NCI-H2196 treated with DMSO at 0.1 percent for 48 hours (cell line): Measurements from ENCODE around the gene SESTD1.
"Not testable (repeated sequence)": the region's sequence is repeated elsewhere in the genome, so short reads cannot be mapped to it uniquely, and the experiment has no call there.

ENCODE experiments used
- DNase-seq: peaks from one replicate; lab custom pipeline; 2025; ENCODE audit not compliant: unreplicated experiment; lab: John Stamatoyannopoulos, UW

The SESTD1 gene

DNA sequence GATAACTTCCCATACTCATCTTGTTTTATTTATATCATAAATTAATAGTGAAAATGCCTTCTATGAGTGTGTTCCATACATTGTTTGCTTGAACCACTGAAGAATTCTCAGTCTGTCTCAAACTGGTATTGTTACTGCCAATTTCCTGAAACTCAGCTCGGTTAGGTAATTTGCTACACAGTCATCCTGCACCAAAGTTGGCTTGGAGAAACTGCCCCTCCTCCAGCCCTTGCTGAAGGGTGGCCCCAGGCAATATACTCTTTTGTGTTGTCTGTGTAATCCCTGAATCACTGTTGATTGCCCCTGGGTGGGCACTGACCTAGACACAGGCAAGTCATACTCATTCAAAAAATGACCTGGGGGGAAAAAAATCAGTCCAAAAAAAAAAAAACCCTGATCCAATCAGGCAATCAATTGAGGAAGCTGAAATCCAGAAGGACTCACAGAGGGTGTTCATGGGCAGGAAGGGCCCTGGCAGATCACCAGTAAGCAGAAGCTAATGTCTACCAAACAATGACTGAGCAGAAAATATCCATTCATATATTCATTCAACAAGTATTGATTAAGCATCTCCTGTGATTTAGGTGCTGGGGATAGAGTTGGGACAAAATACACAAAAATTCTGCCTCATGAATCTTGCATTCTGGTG lies 3.8 kb upstream of the SESTD1 start:
- DNase-seq, result peak; percentile 50

DNA sequence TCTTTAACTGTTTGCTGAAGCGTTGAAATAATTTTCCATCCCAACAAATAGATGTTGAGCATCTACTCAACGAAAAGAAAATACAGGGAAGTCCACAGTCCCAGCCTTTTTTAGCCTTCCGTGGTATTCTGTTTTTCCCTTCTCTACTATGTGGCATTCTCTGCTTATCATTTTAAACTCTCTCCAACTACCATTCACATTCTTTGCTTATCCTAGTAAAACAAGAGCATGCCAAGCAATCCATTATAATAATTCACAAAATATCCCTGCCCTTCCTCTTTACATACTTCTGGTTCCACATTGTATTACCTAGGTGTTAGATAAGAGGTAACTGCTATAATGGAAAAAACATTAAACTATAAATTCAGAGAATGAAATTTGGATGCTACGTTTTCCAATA lies 1.6 kb upstream of the SESTD1 start:
- no peak for DNase-seq

DNA sequence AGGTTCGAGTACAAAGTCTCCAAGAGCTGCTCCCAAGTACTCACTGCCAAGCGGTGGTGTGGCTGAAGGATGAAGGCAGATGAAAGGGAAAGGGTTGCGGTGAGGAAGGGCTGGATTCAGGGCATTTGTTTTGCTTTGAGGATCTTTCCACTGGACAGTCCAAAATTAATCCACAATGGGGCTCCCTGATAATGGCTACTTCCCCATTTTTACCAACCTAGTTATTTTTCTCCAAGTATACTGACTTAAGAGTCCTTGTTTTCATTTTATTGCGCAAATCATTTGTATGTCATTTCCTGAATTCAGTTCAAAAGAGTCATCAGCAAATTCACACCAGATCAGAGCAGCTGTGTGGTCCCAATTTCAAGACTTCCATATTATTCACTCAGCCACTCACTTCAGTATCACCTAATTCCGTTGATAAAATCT lies 464 bp upstream of the SESTD1 start:
- DNase-seq, result no peak

DNA sequence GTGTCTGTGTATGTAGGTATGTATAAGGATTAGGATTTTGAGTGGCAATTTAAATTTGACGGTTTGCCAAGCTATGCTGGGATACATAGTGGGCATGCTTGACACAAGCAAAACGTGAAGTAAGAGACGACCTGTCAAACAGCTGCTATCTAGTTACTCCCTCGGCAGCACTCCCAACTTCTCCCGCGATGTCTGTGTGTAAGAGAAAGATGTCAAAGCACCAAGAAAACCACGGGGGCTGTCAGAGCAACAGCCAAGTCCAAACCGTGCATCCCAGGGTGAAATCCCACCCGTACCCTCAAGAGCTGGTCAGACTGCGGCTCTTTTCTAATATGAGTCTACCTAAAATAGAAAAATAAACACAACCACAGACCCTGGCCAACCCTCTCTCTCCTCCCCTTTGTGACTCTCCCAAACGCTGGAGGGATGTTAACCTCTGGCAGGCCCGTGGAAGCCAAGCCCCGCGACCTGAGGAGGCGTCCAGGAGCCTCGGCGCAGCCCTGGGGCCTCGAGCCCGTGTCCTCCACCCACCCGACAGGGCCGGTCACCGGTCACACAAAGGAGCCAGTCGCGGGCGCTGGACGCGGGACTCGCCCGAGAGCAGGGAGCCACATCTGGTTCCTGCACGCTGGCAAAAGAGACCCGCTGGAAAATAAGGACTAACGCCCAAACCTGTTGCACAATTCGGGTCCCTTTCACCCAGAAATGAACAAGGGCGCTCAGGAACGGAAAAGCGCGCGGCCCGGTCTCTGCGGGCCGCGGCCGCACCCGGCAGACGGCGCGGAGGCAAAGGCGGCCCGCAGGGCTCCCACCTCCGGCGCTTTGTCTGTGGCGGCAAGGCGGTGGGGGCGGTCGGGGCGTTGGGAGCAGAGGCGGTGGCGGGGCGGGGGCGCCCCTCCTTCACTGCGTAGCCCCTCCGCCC lies 925 bp downstream of the SESTD1 start:
- DNase-seq, result no peak

DNA sequence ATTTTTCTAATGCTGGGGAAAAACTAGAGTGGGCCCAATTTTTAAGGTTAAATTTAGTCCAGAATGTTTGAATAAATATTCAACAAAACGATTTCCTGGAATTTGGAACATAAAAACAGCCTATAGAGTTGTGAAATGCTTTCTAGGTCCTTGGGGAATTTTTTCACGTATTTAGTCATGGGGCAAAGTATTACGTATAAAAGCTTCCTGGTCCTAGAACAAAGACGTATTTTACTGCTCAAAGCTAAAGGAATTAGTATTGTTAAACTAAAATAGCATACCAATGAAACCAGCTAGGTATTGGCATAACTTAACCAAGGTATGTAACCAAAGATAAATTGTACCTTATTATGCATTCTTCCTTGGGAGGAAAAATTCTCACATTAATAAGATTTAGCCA lies 1.6 kb downstream of the SESTD1 start:
- no peak for DNase-seq

DNA sequence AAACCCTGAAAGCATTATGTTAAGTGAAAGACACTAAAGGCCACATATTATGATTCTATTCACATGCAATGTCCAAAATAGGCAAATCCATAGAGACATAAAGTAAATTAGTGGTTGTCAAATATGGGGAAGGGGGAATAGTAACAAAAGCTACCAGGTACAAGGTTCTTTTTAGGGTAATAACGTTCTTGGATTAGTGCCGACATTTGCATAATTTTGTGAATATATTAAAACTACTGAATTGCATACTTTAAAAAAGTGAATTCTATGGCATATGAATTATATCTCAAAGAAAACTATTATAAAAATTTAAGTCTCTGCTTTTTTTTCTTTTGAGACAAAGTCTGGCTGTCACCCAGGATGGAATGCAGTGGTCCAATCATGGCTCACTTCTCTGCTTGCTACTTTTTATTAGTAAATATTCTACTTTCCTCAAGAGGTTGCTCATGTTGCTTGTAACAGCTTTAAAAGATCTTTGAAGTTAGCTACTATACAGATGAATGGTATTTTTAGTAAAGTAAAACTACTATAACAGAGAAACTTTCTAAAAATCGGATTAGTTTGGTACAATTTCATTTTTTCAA lies 2.5 kb downstream of the SESTD1 start:
- no peak for DNase-seq

DNA sequence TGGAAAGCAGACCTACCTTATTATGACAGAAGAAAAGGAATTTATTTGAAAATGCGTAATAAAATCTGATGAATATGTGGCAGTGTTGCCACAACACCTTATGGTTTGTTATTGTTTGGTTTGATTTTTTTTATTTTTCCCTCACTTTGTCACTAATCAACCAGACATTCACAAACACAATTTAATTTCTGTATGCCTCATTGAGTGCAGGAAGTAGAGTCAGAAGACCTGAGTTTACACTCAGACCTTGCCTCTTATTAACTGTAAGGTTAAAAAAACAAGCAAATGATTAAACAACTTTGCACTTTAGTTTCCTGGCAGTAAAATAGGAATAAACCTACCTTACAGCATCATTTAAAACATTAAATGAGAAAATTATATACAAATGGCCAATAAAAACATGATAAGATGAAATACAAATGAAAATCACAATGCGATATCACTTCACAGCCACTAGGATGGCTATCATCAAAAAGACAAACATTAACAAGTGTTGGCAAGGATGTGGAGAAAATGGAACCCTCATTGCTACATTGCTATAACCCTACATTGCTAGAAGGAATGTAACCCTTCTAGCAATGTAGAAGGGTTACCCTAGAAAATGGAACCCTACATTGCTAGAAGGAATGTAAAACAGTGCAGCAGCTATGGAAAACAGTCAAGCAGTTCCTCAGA lies 3.3 kb downstream of the SESTD1 start:
- no peak for DNase-seq

DNA sequence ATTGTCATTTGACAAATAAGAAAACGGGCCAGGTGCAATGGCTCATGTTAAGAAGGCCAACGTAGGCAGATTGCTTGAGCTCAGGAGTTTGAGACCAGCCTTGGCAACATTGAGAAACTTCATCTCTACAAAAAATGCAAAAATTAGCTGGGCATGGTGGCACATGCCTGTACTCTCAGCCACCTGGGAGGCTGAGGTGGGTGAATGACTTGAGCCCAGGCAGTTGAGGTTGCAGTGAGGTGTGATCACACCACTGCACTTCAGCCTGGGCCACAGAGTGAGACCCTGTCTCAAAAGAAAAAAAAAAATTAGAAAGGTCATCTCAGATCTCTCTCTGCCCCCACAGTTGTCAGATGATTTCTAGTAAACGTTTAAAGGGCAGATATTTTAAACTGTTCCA lies 4.4 kb downstream of the SESTD1 start:
- no peak for DNase-seq

DNA sequence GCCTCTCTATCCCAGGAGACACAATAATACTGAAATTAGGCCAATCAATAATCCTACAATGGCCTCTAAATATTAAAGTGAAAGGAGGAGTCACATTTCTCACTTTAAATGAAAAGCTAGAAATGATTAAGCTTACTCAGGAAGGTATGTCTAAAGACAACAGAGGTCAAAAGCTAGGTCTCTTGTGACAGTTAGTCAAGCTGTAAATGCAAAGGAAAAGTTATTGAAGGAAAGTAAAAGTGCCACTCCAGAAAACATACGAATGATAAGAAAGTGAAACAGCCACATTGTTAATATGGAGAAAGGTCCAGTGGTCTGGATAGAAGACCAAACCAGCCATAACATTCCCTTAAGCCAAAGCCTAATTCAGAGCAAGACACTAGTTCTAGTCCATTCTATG lies 9.5 kb downstream of the SESTD1 start:
- no peak for DNase-seq

DNA sequence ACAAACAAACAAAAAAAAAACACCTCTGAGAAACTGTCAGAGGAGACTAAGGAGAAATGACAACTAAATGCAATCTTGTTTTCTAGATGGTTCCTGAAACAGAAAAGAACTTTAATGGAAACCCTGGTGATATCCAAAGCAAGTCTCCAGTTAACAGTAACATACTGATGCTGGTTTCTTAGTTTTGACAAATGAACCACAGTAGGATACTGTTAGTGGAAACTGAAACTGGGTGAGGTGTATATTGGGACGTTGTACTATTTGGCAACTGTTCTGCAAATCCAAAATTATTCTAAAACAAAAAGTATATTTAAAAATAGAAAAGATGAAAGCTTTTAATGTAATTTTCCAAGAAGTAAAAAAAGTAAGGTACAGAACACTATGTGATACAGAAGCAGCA lies 11.4 kb downstream of the SESTD1 start:
- no peak for DNase-seq

DNA sequence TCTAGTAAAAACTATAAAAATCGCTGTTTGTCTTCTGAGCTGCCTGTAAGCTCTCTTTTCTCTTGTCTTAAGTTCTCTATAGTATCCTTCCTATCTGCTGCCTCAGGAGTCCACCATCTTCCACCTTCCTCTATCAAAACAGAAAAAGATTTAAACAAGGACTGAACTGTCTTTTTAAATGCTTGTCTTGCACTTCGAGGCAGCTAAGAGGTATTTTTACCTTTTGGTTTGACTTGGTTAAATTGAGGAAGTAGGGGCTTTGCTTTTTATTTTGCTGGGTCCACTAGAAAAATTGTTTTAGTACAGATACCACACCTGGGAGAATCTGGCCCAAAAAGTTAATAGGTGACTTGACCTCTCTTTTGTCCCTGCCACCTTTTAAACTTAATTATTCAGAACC lies 12.2 kb downstream of the SESTD1 start:
- no peak for DNase-seq

DNA sequence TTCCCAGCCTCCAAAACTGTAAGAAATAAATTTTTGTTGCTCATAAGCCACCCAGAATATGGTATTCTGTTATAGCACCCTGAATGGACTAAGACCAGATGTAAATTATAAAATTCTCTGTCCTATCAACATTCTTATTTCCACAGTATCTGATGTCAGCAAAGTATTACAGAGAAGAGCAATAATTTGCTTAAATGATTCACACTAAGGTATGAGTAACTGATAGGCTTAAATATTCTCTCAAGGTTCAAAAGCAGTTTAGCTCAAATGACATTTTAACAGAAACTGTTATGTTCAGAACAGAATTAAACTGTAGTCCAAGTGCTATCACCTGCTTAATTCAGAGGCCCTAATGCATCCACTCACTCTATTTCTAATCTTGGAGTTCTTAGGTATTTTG lies 12.8 kb downstream of the SESTD1 start:
- DNase-seq, result no peak

DNA sequence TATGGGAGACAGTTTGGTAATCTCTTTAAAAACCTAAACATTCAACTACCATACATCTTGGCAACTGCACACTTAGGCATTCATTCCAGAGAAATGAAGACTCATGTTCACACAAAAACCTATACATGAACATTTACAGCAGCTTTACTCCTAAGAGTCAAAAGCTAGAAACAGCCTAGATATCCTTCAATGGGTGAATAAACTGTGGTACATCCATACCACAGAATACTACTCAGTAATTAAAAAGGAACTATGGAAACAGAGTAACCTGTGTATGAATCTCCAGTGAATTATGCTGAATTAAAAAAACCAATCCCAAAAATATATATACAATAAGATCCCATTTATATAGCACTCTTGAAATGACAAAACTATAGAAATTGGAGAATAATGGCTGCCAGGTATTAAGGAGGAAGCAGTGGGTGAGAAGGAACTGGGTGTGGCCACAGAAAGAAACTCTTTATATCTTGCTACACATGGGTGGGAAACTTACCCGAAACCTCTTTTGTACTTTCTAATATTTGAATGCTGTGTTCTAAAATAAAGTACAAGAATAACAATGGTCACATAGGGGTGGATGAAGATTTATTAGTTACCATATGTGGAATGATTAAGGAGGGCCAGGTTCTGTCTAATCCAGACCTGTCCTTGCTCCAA lies 13.7 kb downstream of the SESTD1 start:
- DNase-seq, result no peak

DNA sequence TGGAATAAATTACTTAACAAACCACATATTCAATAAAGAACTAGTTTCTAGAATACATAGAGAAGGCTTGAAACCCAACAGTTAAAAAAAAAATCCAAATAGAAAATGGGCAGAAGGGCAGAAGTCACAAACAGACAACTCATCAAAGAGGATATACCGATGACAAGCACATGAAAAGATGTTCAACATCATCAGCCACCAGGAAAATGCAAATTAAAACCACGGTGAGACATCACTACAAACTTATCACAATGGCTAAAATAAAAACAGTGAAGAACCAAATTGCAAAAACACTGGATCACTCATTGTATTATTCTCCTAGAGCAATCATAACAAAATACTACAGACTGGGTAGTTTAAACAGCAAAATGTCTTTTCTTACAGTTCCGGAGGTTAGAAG lies 14.5 kb downstream of the SESTD1 start:
- no peak for DNase-seq

DNA sequence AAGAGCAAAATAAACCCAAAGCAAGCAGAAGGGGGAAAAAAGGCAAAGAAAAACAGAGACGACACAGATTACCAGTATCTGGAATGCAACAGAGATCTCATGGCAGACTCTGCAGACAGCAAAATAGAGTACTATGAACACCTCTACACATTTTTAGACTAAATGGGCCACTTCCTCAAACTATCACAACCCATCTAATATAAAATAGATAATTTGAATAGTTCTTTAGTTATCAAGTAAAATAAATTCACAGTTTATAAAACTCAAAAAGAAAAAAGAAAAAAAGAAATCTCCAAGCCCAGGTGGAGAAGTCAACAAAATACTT lies 16.6 kb downstream of the SESTD1 start:
- no peak for DNase-seq

DNA sequence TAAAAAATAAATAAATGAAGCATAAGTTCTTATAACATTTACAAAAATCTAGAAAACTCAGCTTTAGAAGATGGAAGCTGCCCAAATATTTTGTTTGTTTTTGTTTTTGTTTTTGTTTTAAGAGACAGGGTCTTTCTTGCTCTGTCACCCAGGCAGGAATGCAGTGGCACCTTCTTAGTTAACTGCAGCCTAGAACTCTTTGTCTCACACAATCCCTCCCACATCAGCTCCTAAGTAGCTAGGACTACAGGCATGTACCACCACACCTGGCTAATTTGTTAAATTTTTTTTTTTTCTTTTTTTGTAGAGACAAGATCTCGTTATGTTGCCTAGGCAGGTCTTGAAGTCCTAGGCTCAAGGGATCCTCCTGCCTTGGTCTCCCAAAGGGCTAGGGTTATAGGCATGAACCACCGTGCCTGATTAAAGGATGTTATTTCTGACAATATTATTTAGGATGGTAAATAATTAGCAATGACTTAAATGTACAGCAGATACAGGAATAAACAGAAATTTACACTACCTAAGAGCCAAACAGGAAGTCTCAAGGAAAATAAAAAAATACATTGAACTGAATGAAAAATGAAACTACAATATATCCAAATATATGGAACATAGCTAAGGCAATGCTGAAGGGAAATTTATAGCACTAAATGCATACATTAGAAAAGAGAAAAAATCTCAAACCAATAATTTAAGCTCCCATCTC lies 17.2 kb downstream of the SESTD1 start:
- no peak for DNase-seq

DNA sequence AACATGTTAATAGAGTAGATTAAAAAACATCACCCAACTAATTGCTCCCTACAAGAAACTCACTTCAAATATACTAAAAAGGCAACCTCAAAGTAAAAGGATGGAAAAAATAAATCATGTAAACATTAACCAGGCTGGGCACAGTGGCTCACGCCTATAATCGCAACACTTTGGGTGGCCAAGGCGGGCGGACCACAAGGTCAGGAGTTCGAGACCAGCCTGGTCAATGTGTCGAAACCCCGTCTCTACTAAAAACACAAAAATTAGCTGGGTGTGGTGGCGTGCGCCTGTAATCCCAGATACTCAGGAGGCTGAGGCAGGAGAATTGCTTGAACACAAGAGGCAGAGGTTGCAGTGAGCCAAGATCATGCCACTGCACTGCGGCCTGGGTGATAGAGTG lies 18.8 kb downstream of the SESTD1 start:
- DNase-seq, result not testable (repeated sequence)

DNA sequence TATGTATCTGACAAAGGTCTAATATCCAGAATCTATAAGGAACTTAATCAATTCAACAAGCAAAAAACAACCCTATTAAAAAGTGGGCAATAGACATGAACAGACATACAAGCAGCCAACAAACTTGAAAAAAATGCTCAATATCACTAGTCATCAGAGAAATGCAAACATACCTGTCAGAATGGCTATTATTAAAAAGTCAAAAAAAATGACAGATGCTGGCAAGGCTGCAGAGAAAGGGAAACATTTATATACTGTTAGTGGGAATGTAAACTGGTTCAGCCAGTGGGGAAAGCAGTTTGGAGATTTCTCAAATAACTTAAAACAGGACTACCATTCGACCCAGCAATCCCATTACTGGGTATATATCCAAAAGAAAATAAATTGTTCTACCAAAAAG lies 21.6 kb downstream of the SESTD1 start:
- no peak for DNase-seq

DNA sequence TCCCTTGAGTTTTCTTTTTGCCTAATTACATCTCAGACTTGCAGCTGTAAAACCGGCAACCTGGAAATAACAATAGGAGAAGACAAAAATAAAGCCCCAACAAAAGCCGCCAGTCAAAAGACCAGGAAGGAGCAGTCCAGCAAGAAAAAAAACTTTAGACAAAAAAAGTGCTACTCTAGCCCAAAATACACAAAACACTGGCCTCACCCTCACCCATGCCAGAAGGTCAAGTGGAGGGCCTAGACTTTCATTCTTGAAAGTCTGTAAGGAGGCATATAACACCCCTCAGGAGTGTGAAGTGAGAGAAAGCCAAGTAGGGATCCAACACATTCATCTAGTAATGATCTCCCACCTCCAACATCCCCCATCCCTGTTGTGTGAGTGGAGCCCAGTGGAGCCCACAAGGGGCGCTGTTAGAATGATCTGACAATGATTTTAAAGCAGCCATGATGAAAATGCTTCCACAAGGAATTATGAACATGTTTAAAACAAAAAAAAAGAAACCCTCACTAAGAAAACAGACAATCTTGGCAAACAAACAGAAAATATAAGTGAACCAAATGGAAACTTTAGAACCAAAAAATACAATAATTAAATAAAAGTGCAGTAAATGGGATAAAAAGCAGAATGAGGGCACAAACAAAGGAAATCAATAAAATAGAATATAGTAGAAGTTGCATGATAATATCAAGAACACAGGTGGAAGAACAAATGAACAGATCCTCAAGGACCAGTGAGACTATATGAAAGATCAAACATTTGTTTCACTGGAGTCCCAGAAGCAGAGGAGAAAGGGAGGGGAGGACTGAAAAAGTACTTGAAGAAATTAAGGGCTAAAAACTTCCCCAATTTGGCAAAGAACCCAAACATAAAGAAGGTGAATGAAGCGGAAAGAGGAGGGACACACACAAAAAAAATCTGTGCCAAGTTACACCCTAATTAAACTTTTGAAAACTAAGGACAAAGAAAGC lies 23.9 kb downstream of the SESTD1 start:
- no peak for DNase-seq
